Neural cell (in vitro differentiated cells): ENCODE results near the gene LRCH1. TPM values are rescaled to one million over a fixed set of nuclear protein-coding genes. Genes with fewer than 3 reads are reported as not detected.

Experiments used
- H2AFZ ChIP-seq: fragments of 200-600, 300-800 bp; sonication (generic), shearing (Covaris generic); 2 replicates; pipeline ENCODE4 v1.6.0; 2014; ENCODE audit warnings: low read depth, mild to moderate bottlenecking, antibody characterized with exemption, low read length, moderate library complexity
- H3F3A ChIP-seq: fragments of 200-600 bp; shearing (Covaris generic); 2 replicates; pipeline ENCODE4 v1.6.1; 2016; ENCODE audit warnings: mild to moderate bottlenecking, moderate library complexity, mixed read lengths, antibody characterized with exemption, low read length; ENCODE audit not compliant: insufficient read depth, poor library complexity, severe bottlenecking
- H3K27ac ChIP-seq: fragments of 200-600, 300-800 bp; sonication (generic), shearing (Covaris generic); 2 replicates; pipeline ENCODE4 v1.5.1; 2014; ENCODE audit warnings: mild to moderate bottlenecking, low read length, moderate library complexity
- H3K27me3 ChIP-seq: fragments of 300-800, 200-600 bp; sonication (generic), shearing (Covaris generic); 2 replicates; pipeline ENCODE4 v1.6.0; 2014; ENCODE audit warnings: mild to moderate bottlenecking, low read depth, low read length, moderate library complexity; ENCODE audit not compliant: insufficient read depth
- H3K36me3 ChIP-seq: fragments of 300-800, 200-600 bp; sonication (generic), shearing (Covaris generic); 2 replicates; pipeline ENCODE4 v1.5.1; 2014; ENCODE audit warnings: mild to moderate bottlenecking, antibody characterized with exemption, low read length, moderate library complexity; ENCODE audit not compliant: insufficient read depth
- H3K4me2 ChIP-seq: fragments of 300-800, 200-600 bp; sonication (generic), shearing (Covaris generic); 2 replicates; pipeline ENCODE4 v1.6.0; 2014; ENCODE audit warnings: mild to moderate bottlenecking, low read length
- H3K4me3 ChIP-seq: fragments of 300-800, 200-600 bp; sonication (generic), shearing (Covaris generic); 2 replicates; pipeline ENCODE4 v1.5.1; 2014; ENCODE audit warnings: mild to moderate bottlenecking, low read length, moderate library complexity
- H3K79me2 ChIP-seq: fragments of 200-600 bp; shearing (Covaris generic); replicated peaks from 2 replicates; pipeline ENCODE4 v1.6.0; 2014; ENCODE audit warnings: mild to moderate bottlenecking, low read length, moderate library complexity; ENCODE audit not compliant: insufficient read depth
- H3K9ac ChIP-seq: fragments of 300-800, 200-600 bp; sonication (generic), shearing (Covaris generic); 2 replicates; pipeline ENCODE4 v1.6.1; 2016; ENCODE audit warnings: mild to moderate bottlenecking, low read length, mixed read lengths
- H3K9me2 ChIP-seq: fragments of 200-600 bp; shearing (Covaris generic); 2 replicates; pipeline ENCODE4 v1.6.1; 2016; ENCODE audit warnings: mild to moderate bottlenecking, low read length, mixed read lengths; ENCODE audit not compliant: insufficient read depth
- H3K9me3 ChIP-seq: fragments of 200-600, 300-800 bp; sonication (generic), shearing (Covaris generic); 2 replicates; pipeline ENCODE4 v1.6.1; 2016; ENCODE audit warnings: mild to moderate bottlenecking, mixed run types, low read length, moderate library complexity, mixed read lengths
- H4K20me1 ChIP-seq: fragments of 200-600 bp; shearing (Covaris generic); 2 replicates; pipeline ENCODE4 v1.6.1; 2016; ENCODE audit warnings: mild to moderate bottlenecking, mixed run types; ENCODE audit not compliant: insufficient read depth
- EP300 ChIP-seq: fragments of 450-650 bp; conservative IDR thresholded peaks from 2 replicates; pipeline ENCODE4 v1.6.1; 2014; ENCODE audit warnings: antibody characterized with exemption, mild to moderate bottlenecking, moderate library complexity; ENCODE audit not compliant: poor library complexity, severe bottlenecking
- EZH2 ChIP-seq: fragments of 200-600, 300-800 bp; shearing (Covaris generic), sonication (generic); IDR thresholded peaks from 2 replicates; pipeline ENCODE4 v1.6.1; 2014; ENCODE audit warnings: antibody characterized with exemption, low read length, borderline replicate concordance, mild to moderate bottlenecking; ENCODE audit not compliant: insufficient read depth, poor library complexity, severe bottlenecking
- MXI1 ChIP-seq: fragments of 450-650 bp; conservative IDR thresholded peaks from 2 replicates; pipeline ENCODE4 v1.6.1; 2014; ENCODE audit warnings: antibody characterized with exemption, mild to moderate bottlenecking; ENCODE audit not compliant: poor library complexity, severe bottlenecking
- POLR2AphosphoS5 ChIP-seq: IDR thresholded peaks from 2 replicates; pipeline ENCODE4 v1.6.1; 2012
- RAD21 ChIP-seq: fragments of 450-650 bp; conservative IDR thresholded peaks from 2 replicates; pipeline ENCODE4 v1.6.1; 2014; ENCODE audit warnings: antibody characterized with exemption, mild to moderate bottlenecking, moderate library complexity
- SMC3 ChIP-seq: fragments of 450-650 bp; conservative IDR thresholded peaks from 2 replicates; pipeline ENCODE4 v1.6.1; 2014; ENCODE audit warnings: antibody characterized with exemption, mild to moderate bottlenecking, moderate library complexity; ENCODE audit not compliant: poor library complexity
- TAF1 ChIP-seq: IDR thresholded peaks from 2 replicates; pipeline ENCODE4 v1.6.1; 2012; ENCODE audit warnings: low read depth
- polyA plus RNA-seq: library from polyadenylated mRNA; depleted of rRNA; stranded (reverse); fragments of >200 nt; gene quantifications from 2 replicates; pipeline ENCODE4 v1.2.3, GENCODE V29; 2014
- TF ChIP-seq, protein P1 (sequence below): fragments of 450-650 bp; IDR thresholded peaks from 2 replicates; pipeline ENCODE4 v1.5.1; 2014; ENCODE audit warnings: antibody characterized with exemption, mild to moderate bottlenecking, moderate library complexity; ENCODE audit not compliant: poor library complexity, severe bottlenecking
- TF ChIP-seq, protein P2 (sequence below): IDR thresholded peaks from 2 replicates; pipeline ENCODE4 v1.6.1; 2012; ENCODE audit warnings: borderline replicate concordance

LRCH1 gene
- polyA plus RNA-seq, 1 donor from 2014 or later, result 15.4 TPM

DNA sequence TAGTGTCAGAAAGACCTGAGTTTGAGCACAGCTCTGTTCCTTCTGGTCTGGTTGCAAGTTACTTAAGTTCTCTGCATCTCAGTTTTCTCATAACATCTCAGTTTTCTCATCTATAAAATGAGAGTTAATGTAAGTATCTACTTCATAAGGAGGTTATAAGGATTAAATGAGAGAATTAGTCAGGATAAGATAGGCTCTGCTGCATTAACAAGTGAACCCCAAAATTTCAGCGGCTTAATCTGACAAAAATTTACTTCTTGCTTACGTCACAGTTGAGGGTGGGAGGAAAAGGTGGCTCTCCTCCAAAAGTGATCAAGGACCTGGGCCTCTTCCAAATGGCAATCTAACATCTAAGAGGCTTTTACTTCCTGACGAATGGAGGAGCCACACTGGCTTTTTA lies 31.5 kb upstream of the LRCH1 start:
- Histone ChIP-seq H3K27ac (no peak overlapping the region), H3K4me2 (no peak overlapping the region), H3K9me3 (no peaks in the 10 kb centered on the region), H3K27me3 (no peaks in the 10 kb centered on the region), H2AFZ (no peak overlapping the region), H3F3A (no peaks in the 10 kb centered on the region), H3K4me3 (no peak overlapping the region), H3K9ac (no peak overlapping the region), H3K79me2 (no peaks in the 10 kb centered on the region), H3K36me3 (no peaks in the 10 kb centered on the region), H3K9me2 (no peaks in the 10 kb centered on the region), H4K20me1 (no peaks in the 10 kb centered on the region)
- no peak for TF ChIP-seq SMC3
- TF ChIP-seq, protein P1, sequence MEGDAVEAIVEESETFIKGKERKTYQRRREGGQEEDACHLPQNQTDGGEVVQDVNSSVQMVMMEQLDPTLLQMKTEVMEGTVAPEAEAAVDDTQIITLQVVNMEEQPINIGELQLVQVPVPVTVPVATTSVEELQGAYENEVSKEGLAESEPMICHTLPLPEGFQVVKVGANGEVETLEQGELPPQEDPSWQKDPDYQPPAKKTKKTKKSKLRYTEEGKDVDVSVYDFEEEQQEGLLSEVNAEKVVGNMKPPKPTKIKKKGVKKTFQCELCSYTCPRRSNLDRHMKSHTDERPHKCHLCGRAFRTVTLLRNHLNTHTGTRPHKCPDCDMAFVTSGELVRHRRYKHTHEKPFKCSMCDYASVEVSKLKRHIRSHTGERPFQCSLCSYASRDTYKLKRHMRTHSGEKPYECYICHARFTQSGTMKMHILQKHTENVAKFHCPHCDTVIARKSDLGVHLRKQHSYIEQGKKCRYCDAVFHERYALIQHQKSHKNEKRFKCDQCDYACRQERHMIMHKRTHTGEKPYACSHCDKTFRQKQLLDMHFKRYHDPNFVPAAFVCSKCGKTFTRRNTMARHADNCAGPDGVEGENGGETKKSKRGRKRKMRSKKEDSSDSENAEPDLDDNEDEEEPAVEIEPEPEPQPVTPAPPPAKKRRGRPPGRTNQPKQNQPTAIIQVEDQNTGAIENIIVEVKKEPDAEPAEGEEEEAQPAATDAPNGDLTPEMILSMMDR, result no peak
- TF ChIP-seq, protein P2, sequence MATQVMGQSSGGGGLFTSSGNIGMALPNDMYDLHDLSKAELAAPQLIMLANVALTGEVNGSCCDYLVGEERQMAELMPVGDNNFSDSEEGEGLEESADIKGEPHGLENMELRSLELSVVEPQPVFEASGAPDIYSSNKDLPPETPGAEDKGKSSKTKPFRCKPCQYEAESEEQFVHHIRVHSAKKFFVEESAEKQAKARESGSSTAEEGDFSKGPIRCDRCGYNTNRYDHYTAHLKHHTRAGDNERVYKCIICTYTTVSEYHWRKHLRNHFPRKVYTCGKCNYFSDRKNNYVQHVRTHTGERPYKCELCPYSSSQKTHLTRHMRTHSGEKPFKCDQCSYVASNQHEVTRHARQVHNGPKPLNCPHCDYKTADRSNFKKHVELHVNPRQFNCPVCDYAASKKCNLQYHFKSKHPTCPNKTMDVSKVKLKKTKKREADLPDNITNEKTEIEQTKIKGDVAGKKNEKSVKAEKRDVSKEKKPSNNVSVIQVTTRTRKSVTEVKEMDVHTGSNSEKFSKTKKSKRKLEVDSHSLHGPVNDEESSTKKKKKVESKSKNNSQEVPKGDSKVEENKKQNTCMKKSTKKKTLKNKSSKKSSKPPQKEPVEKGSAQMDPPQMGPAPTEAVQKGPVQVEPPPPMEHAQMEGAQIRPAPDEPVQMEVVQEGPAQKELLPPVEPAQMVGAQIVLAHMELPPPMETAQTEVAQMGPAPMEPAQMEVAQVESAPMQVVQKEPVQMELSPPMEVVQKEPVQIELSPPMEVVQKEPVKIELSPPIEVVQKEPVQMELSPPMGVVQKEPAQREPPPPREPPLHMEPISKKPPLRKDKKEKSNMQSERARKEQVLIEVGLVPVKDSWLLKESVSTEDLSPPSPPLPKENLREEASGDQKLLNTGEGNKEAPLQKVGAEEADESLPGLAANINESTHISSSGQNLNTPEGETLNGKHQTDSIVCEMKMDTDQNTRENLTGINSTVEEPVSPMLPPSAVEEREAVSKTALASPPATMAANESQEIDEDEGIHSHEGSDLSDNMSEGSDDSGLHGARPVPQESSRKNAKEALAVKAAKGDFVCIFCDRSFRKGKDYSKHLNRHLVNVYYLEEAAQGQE, result no peak
- TF ChIP-seq EZH2, result no peak
- TF ChIP-seq RAD21, result no peak
- TF ChIP-seq EP300, result no peak
- TF ChIP-seq MXI1, result no peak
- TF ChIP-seq POLR2AphosphoS5, result no peak
- TF ChIP-seq TAF1, result no peak

DNA sequence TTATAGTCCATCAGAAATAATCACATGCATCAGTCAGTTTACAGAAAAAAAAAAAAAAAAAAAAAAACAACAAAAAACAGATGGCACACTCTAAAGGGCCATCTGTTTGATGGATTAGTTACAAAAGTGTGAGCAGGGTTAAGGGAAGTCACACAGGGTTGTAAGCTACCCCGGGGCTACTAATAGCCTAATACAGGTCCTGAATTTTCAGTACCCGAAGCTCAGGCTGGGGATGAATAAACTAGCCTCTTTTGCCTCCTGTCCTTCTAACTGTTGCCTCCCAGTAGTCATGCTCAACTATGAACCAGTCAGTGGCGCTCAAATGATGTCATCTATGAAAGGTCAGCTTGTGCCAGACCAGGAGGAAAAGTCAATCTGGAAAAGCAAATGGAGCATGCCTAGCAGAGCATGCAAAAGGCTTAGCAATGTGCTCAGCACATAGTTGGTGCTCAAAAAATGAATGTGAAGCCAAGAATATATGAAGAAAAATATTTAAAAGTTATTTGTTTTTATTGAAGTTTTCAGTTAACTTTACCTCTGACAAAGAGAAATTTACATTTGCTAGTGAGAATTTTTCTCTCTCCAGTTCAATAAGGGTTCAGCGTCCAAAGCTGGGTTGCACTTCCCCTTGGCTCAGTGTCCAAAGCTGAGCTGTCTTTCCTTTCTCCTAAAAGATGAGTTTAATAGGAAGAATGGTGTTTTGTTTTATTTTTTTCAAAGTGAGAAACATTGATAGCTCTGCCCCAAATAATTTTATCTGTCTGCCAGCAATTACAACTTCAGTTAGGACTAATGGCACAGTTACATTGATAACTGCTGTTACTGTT lies 30.8 kb upstream of the LRCH1 start:
- no peaks in the 10 kb centered on the region for H3K27me3 ChIP-seq
- TF ChIP-seq, protein P2, result no peak
- TF ChIP-seq RAD21 (no peak), MXI1 (no peak), SMC3 (no peak), TAF1 (no peak), POLR2AphosphoS5 (no peak), EP300 (no peak), EZH2 (no peak)
- TF ChIP-seq, protein P1, result no peak
- no peaks in the 10 kb centered on the region for H4K20me1 ChIP-seq
- no peak overlapping the region for H2AFZ ChIP-seq
- no peak overlapping the region for H3K4me3 ChIP-seq
- no peaks in the 10 kb centered on the region for H3K9me3 ChIP-seq
- H3K36me3 ChIP-seq, result no peaks in the 10 kb centered on the region
- no peaks in the 10 kb centered on the region for H3K9me2 ChIP-seq
- H3K9ac ChIP-seq, result no peak overlapping the region
- H3K79me2 ChIP-seq, result no peaks in the 10 kb centered on the region
- no peaks in the 10 kb centered on the region for H3F3A ChIP-seq
- no peak overlapping the region for H3K4me2 ChIP-seq
- H3K27ac ChIP-seq, result no peak overlapping the region
